NCI-H146 treated with DMSO at 0.1 percent for 48 hours (cell line): ENCODE results near the gene CHST4.
"Not testable (repeated sequence)": the region's sequence is repeated elsewhere in the genome, so short reads cannot be mapped to it uniquely, and the experiment has no call there.

ENCODE experiments used
- DNase-seq: peaks from one replicate; lab custom pipeline; 2025; ENCODE audit not compliant: unreplicated experiment; lab: John Stamatoyannopoulos, UW

Gene CHST4

GRCh38 chr16:71569621-71570020 is 43.4 kb downstream of the CHST4 start:
- no peak for DNase-seq

- no peak for DNase-seq
Measured at GRCh38 chr16:71570144-71570543, 43.9 kb downstream of the CHST4 start.

DNA sequence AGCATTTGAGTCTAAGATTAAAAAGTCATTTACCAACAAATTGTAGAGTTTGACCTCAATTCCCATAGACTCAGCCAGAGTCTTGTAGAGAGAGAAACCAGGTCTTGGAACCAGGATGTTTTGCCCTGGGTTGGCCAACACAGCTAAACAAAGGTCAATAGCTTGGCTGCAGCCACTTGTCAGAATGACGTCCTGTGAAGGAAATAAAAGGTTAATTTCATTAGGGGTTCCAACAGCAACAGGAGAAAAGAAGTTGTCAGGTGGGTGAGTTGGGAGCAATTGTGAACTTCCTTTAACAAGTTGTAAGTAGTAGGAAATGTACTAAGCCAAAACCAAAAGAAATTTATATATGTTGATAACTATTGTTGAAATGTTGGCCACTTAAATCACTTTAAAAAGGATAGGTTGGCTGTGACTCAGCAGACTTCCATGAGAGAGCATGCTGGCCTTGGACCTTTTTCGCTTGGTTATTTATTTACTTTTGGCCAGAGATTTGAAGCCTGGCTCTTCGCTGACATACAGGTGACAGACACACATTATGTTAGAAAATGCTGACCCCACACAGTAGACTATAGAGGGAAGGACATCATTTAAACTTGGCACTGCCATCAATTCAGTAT is 46.4 kb downstream of the CHST4 start:
- no peak for DNase-seq

GRCh38 chr16:71573387-71574094 is 47.3 kb downstream of the CHST4 start:
- no peak for DNase-seq

GRCh38 chr16:71574702-71575101 is 48.5 kb downstream of the CHST4 start:
- no peak for DNase-seq

DNA sequence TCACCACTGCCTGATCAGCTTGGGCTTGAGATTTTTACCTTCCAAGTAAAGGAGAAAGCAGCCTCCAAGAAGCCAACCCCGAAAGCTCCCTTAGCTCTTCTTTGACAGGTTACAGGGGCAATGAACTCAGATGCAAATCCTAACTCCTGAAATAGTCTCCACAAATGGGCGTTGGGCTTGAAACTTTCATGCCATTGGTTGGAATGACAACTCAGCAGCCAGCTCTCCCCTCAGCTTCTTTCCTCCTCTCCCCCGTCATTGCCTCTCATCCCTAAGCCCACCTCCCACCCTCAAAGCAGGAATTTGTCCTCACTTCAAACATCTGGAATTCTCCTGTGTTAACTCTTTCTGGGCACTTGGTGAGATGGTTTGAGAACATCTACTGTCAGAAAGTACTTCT is 50.7 kb downstream of the CHST4 start, which contains the start of gene TAT:
Gene TAT, minus strand, starts transcription at position 122 of the 400 bp plus-strand sequence. CDS start 677 bp downstream, outside the sequence.
- DNase-seq = no peak

DNA sequence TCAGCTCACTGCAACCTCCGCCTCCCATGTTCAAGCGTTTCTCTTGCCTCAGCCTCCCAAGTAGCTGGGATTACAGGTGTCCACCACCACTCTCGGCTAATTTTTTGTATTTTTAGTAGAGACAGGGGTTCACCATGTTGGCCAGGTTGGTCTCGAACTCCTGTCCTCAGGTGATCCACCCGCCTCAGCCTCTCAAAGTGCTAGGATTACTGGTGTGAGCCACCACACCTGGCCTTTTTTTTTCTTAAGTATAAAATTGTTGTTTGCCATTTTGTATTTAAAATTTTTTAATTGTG is 56.3 kb downstream of the CHST4 start:
- not testable (repeated sequence) for DNase-seq

DNA sequence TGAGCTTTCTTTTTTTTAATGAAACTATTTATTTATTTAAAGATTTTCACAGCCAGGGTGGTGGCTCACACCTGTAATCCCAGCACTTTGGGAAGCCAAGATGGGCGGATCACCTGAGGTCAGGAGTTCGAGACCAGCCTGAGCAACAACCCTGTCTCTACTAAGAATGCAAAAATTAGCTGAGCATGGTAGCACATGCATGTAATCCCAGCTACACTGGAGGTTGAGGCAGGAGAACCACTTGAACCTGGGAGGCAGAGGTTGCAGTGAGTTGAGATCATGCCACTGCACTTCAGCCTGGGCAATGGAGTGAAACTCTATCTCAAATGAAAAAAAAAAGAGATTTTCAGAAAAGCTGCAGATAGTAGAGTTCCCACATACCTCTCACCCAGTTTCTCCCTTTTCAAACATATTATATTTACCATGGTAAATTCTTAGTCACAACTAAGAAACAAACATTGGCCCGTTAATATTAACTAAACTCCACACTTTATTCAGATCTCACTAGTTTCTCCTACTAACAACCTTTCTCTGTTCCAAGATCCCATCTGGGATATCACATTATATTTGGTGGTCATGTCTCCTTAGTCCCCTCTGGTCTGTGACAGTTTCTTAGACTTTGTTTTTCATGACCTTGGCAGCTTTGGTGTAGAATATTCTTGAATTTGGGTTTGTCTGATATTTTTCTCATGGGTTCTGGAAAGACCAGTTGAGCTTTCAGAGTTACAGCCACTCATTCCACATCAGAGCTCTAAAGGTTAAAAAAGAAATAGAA is 58.5 kb downstream of the CHST4 start:
- no peak for DNase-seq

GRCh38 chr16:71585318-71585703 is 59.1 kb downstream of the CHST4 start:
- no peak for DNase-seq
